ENCODE results near the gene MAU2. TPM values are rescaled to one million over a fixed set of nuclear protein-coding genes. Genes with fewer than 3 reads are reported as not detected.
A peak's percentile ranks its signal among the peaks of the same experiment; 100 is the strongest.

Gene MAU2
- total and polyA plus RNA-seq, 2 donors (not counting 1 experiment from before 2014, with no cell fraction given), result 11.1 to 29.4 TPM

DNA sequence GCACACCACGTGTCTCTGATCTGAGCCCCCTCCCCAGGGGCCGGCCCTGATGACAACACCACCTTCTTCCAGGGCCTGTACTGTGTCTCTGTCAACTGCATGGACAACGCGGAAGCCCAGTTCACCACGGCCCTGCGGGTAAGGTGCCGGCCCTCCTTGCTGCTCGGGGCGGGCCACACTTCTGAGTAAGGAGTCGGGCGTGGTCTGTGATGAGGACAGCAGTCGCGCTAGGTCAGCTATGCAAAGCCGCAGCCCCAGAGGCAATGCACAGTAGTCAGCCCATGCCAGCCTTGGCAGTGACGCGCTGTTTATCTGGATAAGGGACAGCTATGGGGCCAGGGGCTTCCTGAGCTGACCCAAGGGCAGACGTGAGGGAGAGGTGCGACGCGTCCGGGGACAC, 24.6 kb downstream of the MAU2 start:
- DNase-seq (ENCODE audit: low read depth in 2 of 2), result no peak
- H3K36me3 ChIP-seq (ENCODE audit: control insufficient read depth, insufficient read depth, low read length), result peaks cover 49% of the 10 kb centered on the region
- no peak overlapping the region for H3K27ac ChIP-seq (ENCODE audit: insufficient read depth, low read length)

GRCh38 chr19:19345970-19346369, 25.3 kb downstream of the MAU2 start:
- Histone ChIP-seq H3K4me3 (replicated peaks in 1 of 4; ENCODE audit: control extremely low read depth in 1 of 4, insufficient read depth in 1 of 4, low read depth in 3 of 4, low read length in 4 of 4) (no peak overlapping the region), H3K79me2 (ENCODE audit: control insufficient read depth, insufficient read depth, low read length) (no peaks in the 10 kb centered on the region), H3K4me1 (ENCODE audit: control insufficient read depth, extremely low read depth, insufficient read depth, low read length) (no peaks in the 10 kb centered on the region), H2AFZ (ENCODE audit: low read length) (no peak overlapping the region), H3K36me3 (ENCODE audit: control insufficient read depth, insufficient read depth, low read length) (peaks cover 49% of the 10 kb centered on the region), H3K9ac (ENCODE audit: insufficient read depth, low read length) (no peak overlapping the region), H3K4me2 (ENCODE audit: extremely low read depth, insufficient read depth, low read length) (no peak overlapping the region), H3K9me3 (ENCODE audit: control insufficient read depth, insufficient read depth, low read depth, low read length) (no peaks in the 10 kb centered on the region), H3K27ac (ENCODE audit: insufficient read depth, low read length) (no peak overlapping the region), H4K20me1 (ENCODE audit: control insufficient read depth, extremely low read depth, insufficient read depth, low read length) (no peaks in the 10 kb centered on the region), H3K27me3 (ENCODE audit: control insufficient read depth, insufficient read depth, low read length) (no peaks in the 10 kb centered on the region)
- DNase-seq (ENCODE audit: low read depth in 2 of 2), result no peak
- TF ChIP-seq EZH2 (IDR thresholded peaks at IDR 0.05; ENCODE audit: low read length, missing control alignments), result no peak
- TF ChIP-seq CTCF (conservative IDR thresholded peaks at IDR 0.05 in 1 of 2, IDR thresholded peaks at IDR 0.05 in 1 of 2; ENCODE audit: low read depth in 1 of 2, low read length in 2 of 2), result no peak

More for the DNA sequence above, 24.6 kb downstream of the MAU2 start:
- no peak overlapping the region for H3K4me3 ChIP-seq (replicated peaks in 1 of 4; ENCODE audit: control extremely low read depth in 1 of 4, insufficient read depth in 1 of 4, low read depth in 3 of 4, low read length in 4 of 4)
- H3K9me3 ChIP-seq (ENCODE audit: control insufficient read depth, insufficient read depth, low read depth, low read length), result no peaks in the 10 kb centered on the region
- no peaks in the 10 kb centered on the region for H3K27me3 ChIP-seq (ENCODE audit: control insufficient read depth, insufficient read depth, low read length)
- H3K79me2 ChIP-seq (ENCODE audit: control insufficient read depth, insufficient read depth, low read length), result no peaks in the 10 kb centered on the region
- H3K9ac ChIP-seq (ENCODE audit: insufficient read depth, low read length), result no peak overlapping the region
- no peak overlapping the region for H3K4me2 ChIP-seq (ENCODE audit: extremely low read depth, insufficient read depth, low read length)
- no peak overlapping the region for H2AFZ ChIP-seq (ENCODE audit: low read length)
- no peaks in the 10 kb centered on the region for H3K4me1 ChIP-seq (ENCODE audit: control insufficient read depth, extremely low read depth, insufficient read depth, low read length)
- no peaks in the 10 kb centered on the region for H4K20me1 ChIP-seq (ENCODE audit: control insufficient read depth, extremely low read depth, insufficient read depth, low read length)
- TF ChIP-seq EZH2 (IDR thresholded peaks at IDR 0.05; ENCODE audit: low read length, missing control alignments) (no peak), CTCF (conservative IDR thresholded peaks at IDR 0.05 in 1 of 2, IDR thresholded peaks at IDR 0.05 in 1 of 2; ENCODE audit: low read depth in 1 of 2, low read length in 2 of 2) (no peak)

- H3K79me2 ChIP-seq (ENCODE audit: control insufficient read depth, insufficient read depth, low read length), result no peaks in the 10 kb centered on the region
- no peak overlapping the region for H3K4me2 ChIP-seq (ENCODE audit: extremely low read depth, insufficient read depth, low read length)
- H4K20me1 ChIP-seq (ENCODE audit: control insufficient read depth, extremely low read depth, insufficient read depth, low read length), result no peaks in the 10 kb centered on the region
- no peaks in the 10 kb centered on the region for H3K9me3 ChIP-seq (ENCODE audit: control insufficient read depth, insufficient read depth, low read depth, low read length)
- H2AFZ ChIP-seq (ENCODE audit: low read length), result no peak overlapping the region
- no peak for TF ChIP-seq CTCF (conservative IDR thresholded peaks at IDR 0.05 in 1 of 2, IDR thresholded peaks at IDR 0.05 in 1 of 2; ENCODE audit: low read depth in 1 of 2, low read length in 2 of 2)
- TF ChIP-seq EZH2 (IDR thresholded peaks at IDR 0.05; ENCODE audit: low read length, missing control alignments), result no peak
- H3K27ac ChIP-seq (ENCODE audit: insufficient read depth, low read length), result no peak overlapping the region
- peaks cover 43% of the 10 kb centered on the region for H3K36me3 ChIP-seq (ENCODE audit: control insufficient read depth, insufficient read depth, low read length)
- H3K4me3 ChIP-seq (replicated peaks in 1 of 4; ENCODE audit: control extremely low read depth in 1 of 4, insufficient read depth in 1 of 4, low read depth in 3 of 4, low read length in 4 of 4), result no peak overlapping the region
- peak in 1 of 2 donors; percentile 16 for DNase-seq (ENCODE audit: low read depth in 2 of 2)
- H3K27me3 ChIP-seq (ENCODE audit: control insufficient read depth, insufficient read depth, low read length), result no peaks in the 10 kb centered on the region
- H3K9ac ChIP-seq (ENCODE audit: insufficient read depth, low read length), result no peak overlapping the region
- no peaks in the 10 kb centered on the region for H3K4me1 ChIP-seq (ENCODE audit: control insufficient read depth, extremely low read depth, insufficient read depth, low read length)
Measured at GRCh38 chr19:19347401-19348110, 26.9 kb downstream of the MAU2 start.
